ENCODE data around the gene XRCC3.

The XRCC3 gene

GRCh38 chr14:103734081-103734888 lies 19.0 kb upstream of the XRCC3 start:
- no peaks in the 10 kb centered on the region for H4K20me1 ChIP-seq (ENCODE audit: insufficient read depth, low read length)
- H3K79me2 ChIP-seq (ENCODE audit: insufficient read depth, low read length): no peaks in the 10 kb centered on the region
- no peak for TF ChIP-seq EZH2 (IDR thresholded peaks at IDR 0.05; ENCODE audit: borderline replicate concordance, low read length)
- TF ChIP-seq CTCF (IDR thresholded peaks at IDR 0.05; ENCODE audit: low read length): no peak
- no peaks in the 10 kb centered on the region for H3K9me2 ChIP-seq (ENCODE audit: low read depth, low read length)
- H3K4me3 ChIP-seq (ENCODE audit: low read depth, low read length, poor library complexity, severe bottlenecking): no peak overlapping the region
- H3K27me3 ChIP-seq (ENCODE audit: insufficient read depth, low read length): no peaks in the 10 kb centered on the region
- H3F3A ChIP-seq (ENCODE audit: insufficient read depth, low read length): no peaks in the 10 kb centered on the region
- no peak overlapping the region for H3K4me2 ChIP-seq (ENCODE audit: low read length)
- H3K36me3 ChIP-seq (ENCODE audit: insufficient read depth, low read length): peaks cover 67% of the 10 kb centered on the region
- no peak overlapping the region for H3K9ac ChIP-seq (ENCODE audit: low read length)
- no peaks in the 10 kb centered on the region for H3K9me3 ChIP-seq (ENCODE audit: low read length)
- no peaks in the 10 kb centered on the region for H3K4me1 ChIP-seq (ENCODE audit: insufficient read depth, low read length, severe bottlenecking)
- no peak overlapping the region for H3K27ac ChIP-seq (ENCODE audit: low read depth, low read length, poor library complexity, severe bottlenecking)
- H2AFZ ChIP-seq (ENCODE audit: low read length): no peak overlapping the region

GRCh38 chr14:103733651-103734050 lies 18.4 kb upstream of the XRCC3 start:
- Histone ChIP-seq H3K79me2 (ENCODE audit: insufficient read depth, low read length) (no peaks in the 10 kb centered on the region), H3K4me3 (ENCODE audit: low read depth, low read length, poor library complexity, severe bottlenecking) (no peak overlapping the region), H3K9me2 (ENCODE audit: low read depth, low read length) (no peaks in the 10 kb centered on the region), H4K20me1 (ENCODE audit: insufficient read depth, low read length) (no peaks in the 10 kb centered on the region), H3K4me1 (ENCODE audit: insufficient read depth, low read length, severe bottlenecking) (no peaks in the 10 kb centered on the region), H3K4me2 (ENCODE audit: low read length) (no peak overlapping the region), H3K27ac (ENCODE audit: low read depth, low read length, poor library complexity, severe bottlenecking) (no peak overlapping the region), H3K36me3 (ENCODE audit: insufficient read depth, low read length) (peaks cover 73% of the 10 kb centered on the region), H3K9ac (ENCODE audit: low read length) (no peak overlapping the region), H3K9me3 (ENCODE audit: low read length) (no peaks in the 10 kb centered on the region), H3K27me3 (ENCODE audit: insufficient read depth, low read length) (no peaks in the 10 kb centered on the region), H3F3A (ENCODE audit: insufficient read depth, low read length) (no peaks in the 10 kb centered on the region), H2AFZ (ENCODE audit: low read length) (no peak overlapping the region)
- TF ChIP-seq EZH2 (IDR thresholded peaks at IDR 0.05; ENCODE audit: borderline replicate concordance, low read length) (no peak), CTCF (IDR thresholded peaks at IDR 0.05; ENCODE audit: low read length) (no peak)

GRCh38 chr14:103732868-103733620 lies 17.8 kb upstream of the XRCC3 start:
- no peaks in the 10 kb centered on the region for H3K79me2 ChIP-seq (ENCODE audit: insufficient read depth, low read length)
- H4K20me1 ChIP-seq (ENCODE audit: insufficient read depth, low read length): no peaks in the 10 kb centered on the region
- peaks cover 74% of the 10 kb centered on the region for H3K36me3 ChIP-seq (ENCODE audit: insufficient read depth, low read length)
- H3K4me2 ChIP-seq (ENCODE audit: low read length): no peak overlapping the region
- H3K27me3 ChIP-seq (ENCODE audit: insufficient read depth, low read length): no peaks in the 10 kb centered on the region
- H3K9me3 ChIP-seq (ENCODE audit: low read length): no peaks in the 10 kb centered on the region
- no peak overlapping the region for H3K9ac ChIP-seq (ENCODE audit: low read length)
- H3F3A ChIP-seq (ENCODE audit: insufficient read depth, low read length): no peaks in the 10 kb centered on the region
- H3K4me3 ChIP-seq (ENCODE audit: low read depth, low read length, poor library complexity, severe bottlenecking): no peak overlapping the region
- no peaks in the 10 kb centered on the region for H3K9me2 ChIP-seq (ENCODE audit: low read depth, low read length)
- H3K27ac ChIP-seq (ENCODE audit: low read depth, low read length, poor library complexity, severe bottlenecking): no peak overlapping the region
- no peaks in the 10 kb centered on the region for H3K4me1 ChIP-seq (ENCODE audit: insufficient read depth, low read length, severe bottlenecking)
- no peak overlapping the region for H2AFZ ChIP-seq (ENCODE audit: low read length)
- TF ChIP-seq CTCF (IDR thresholded peaks at IDR 0.05; ENCODE audit: low read length) (no peak), EZH2 (IDR thresholded peaks at IDR 0.05; ENCODE audit: borderline replicate concordance, low read length) (no peak)
